ENCODE results near the gene AOC2.

- TF ChIP-seq CTCF (IDR thresholded peaks at IDR 0.05) (no peak), POLR2A (IDR thresholded peaks at IDR 0.05) (no peak)
Observed at GRCh38 chr17:42853968-42854790, 9.8 kb downstream of the AOC2 start.

Measured in thyroid gland (tissue), 4 donors.